BJ (cell line): Measurements from ENCODE around the gene SLC7A7. TPM values are rescaled to one million over a fixed set of nuclear protein-coding genes. Genes with fewer than 3 reads are reported as not detected.

ENCODE experiments used
- CTCF ChIA-PET: fragments of 350-600 bp; formaldehyde crosslinking; extraction: SDS; loops from one replicate; lab custom pipeline; 2021; ENCODE audit warnings: antibody characterized with exemption, inconsistent platforms; lab: Yijun Ruan, JAX
- POLR2A ChIA-PET: fragments of 300-600 bp; sonication (Branson Sonifier 250); formaldehyde crosslinking; extraction: SDS; loops from one replicate; lab custom pipeline; 2021; ENCODE audit warnings: antibody characterized with exemption; lab: Charles Lee
- DNase-seq: peaks from one replicate; pipeline ENCODE4 v3.0.0-alpha.2; 2011; ENCODE audit warnings: low read depth
- H3K27me3 ChIP-seq: 2 replicates; pipeline ENCODE4 v1.6.0; 2011; ENCODE audit warnings: low read length; ENCODE audit not compliant: control insufficient read depth, insufficient read depth
- H3K36me3 ChIP-seq: 2 replicates; pipeline ENCODE4 v1.5.1; 2011; ENCODE audit warnings: low read length; ENCODE audit not compliant: control insufficient read depth, insufficient read depth
- H3K4me3 ChIP-seq: 2 replicates; pipeline ENCODE4 v1.5.1; 2011; ENCODE audit warnings: low read depth, mild to moderate bottlenecking, control low read depth, low read length
- CTCF ChIP-seq: IDR thresholded peaks from 2 replicates; pipeline ENCODE4 v1.5.1; 2011; ENCODE audit warnings: low read depth, mild to moderate bottlenecking, control low read depth, inconsistent platforms, low read length, moderate library complexity; ENCODE audit not compliant: insufficient read depth
- polyA plus RNA-seq: library from polyadenylated mRNA; depleted of rRNA; stranded (reverse); fragments of >200 nt; gene quantifications from 2 replicates; pipeline ENCODE4 v1.2.3, GENCODE V29; 2011

SLC7A7 gene
- polyA plus RNA-seq, 1 experiment = 7.5 TPM

- DNase-seq = no peak
- Histone ChIP-seq H3K36me3 (peaks cover 44% of the 10 kb centered on the region), H3K4me3 (no peak overlapping the region), H3K27me3 (no peaks in the 10 kb centered on the region)
- ChIA-PET CTCF (interaction anchor here (1.0 to 10.6 kb wide), 5 partner anchors 10 to 276 kb away, joined by 3 to 246 read pairs (median 11); partner anchors contain the start of gene MMP14), POLR2A (interaction anchor here (1.6 kb wide), 1 partner anchor 9 kb away, joined by 8 read pairs; no protein-coding TSS in a partner anchor)
- TF ChIP-seq CTCF = no peak; the same call in 1 of the 2 replicates
These were observed 31.6 kb upstream of the SLC7A7 start for GRCh38 chr14:22846811-22847307.

DNA sequence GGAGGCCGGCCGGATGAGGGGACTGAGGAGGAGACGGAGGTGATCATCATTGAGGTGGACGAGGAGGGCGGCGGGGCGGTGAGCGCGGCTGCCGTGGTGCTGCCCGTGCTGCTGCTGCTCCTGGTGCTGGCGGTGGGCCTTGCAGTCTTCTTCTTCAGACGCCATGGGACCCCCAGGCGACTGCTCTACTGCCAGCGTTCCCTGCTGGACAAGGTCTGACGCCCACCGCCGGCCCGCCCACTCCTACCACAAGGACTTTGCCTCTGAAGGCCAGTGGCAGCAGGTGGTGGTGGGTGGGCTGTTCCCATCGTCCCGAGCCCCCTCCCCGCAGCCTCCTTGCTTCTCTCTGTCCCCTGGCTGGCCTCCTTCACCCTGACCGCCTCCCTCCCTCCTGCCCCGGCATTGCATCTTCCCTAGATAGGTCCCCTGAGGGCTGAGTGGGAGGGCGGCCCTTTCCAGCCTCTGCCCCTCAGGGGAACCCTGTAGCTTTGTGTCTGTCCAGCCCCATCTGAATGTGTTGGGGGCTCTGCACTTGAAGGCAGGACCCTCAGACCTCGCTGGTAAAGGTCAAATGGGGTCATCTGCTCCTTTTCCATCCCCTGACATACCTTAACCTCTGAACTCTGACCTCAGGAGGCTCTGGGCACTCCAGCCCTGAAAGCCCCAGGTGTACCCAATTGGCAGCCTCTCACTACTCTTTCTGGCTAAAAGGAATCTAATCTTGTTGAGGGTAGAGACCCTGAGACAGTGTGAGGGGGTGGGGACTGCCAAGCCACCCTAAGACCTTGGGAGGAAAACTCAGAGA is 30.8 kb upstream of the SLC7A7 start:
- H3K36me3 ChIP-seq = peaks cover 52% of the 10 kb centered on the region
- H3K27me3 ChIP-seq = no peaks in the 10 kb centered on the region
- H3K4me3 ChIP-seq = no peak overlapping the region
- no peak for TF ChIP-seq CTCF
- ChIA-PET CTCF (interaction anchor here (10.6 kb wide), 1 partner anchor 9 kb away, joined by 246 read pairs; the partner anchor contains the start of gene MMP14), POLR2A (no interaction called here)
- DNase-seq = no peak

DNA sequence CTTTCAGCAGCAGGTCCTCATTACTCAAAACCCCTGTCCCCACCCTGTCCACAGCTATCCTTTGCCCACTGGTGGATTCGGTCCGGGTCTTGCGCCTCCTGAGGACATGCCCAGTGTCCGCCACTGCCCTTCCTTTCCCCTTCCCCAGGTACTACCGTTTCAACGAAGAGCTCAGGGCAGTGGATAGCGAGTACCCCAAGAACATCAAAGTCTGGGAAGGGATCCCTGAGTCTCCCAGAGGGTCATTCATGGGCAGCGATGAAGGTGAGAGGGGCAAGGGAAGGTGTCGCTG is 29.8 kb upstream of the SLC7A7 start:
- peaks cover 54% of the 10 kb centered on the region for H3K36me3 ChIP-seq
- no peaks in the 10 kb centered on the region for H3K27me3 ChIP-seq
- no peak for TF ChIP-seq CTCF
- CTCF ChIA-PET = interaction anchor here (1.6 kb wide), 1 partner anchor 22 kb away, joined by 4 read pairs; no protein-coding TSS in a partner anchor
- no peak overlapping the region for H3K4me3 ChIP-seq
- no peak for DNase-seq
- POLR2A ChIA-PET = no interaction called here

- Histone ChIP-seq H3K27me3 (no peaks in the 10 kb centered on the region), H3K4me3 (no peak overlapping the region), H3K36me3 (peaks cover 54% of the 10 kb centered on the region)
- DNase-seq = no peak
- TF ChIP-seq CTCF = no peak
- ChIA-PET POLR2A (no interaction called here), CTCF (interaction anchor here (1.0 to 1.6 kb wide), 2 partner anchors 8 to 22 kb away, joined by 3 to 4 read pairs; no protein-coding TSS in a partner anchor)
These were observed 29.2 kb upstream of the SLC7A7 start for GRCh38 chr14:22844221-22845102.
